Activated CD4-positive, alpha-beta T cell treated with anti-CD3 and anti-CD28 coated beads for 24 hours (primary cell): ENCODE measurements around the gene CALHM1.
"Not testable (repeated sequence)": the region's sequence is repeated elsewhere in the genome, so short reads cannot be mapped to it uniquely, and the experiment has no call there.

Source experiments
- DNase-seq, 2 donors: peaks; one replicate each; pipeline ENCODE4 v3.0.0-alpha.2; 2020; ENCODE audit warnings: low read depth in 2 of 2

CALHM1 gene

DNA sequence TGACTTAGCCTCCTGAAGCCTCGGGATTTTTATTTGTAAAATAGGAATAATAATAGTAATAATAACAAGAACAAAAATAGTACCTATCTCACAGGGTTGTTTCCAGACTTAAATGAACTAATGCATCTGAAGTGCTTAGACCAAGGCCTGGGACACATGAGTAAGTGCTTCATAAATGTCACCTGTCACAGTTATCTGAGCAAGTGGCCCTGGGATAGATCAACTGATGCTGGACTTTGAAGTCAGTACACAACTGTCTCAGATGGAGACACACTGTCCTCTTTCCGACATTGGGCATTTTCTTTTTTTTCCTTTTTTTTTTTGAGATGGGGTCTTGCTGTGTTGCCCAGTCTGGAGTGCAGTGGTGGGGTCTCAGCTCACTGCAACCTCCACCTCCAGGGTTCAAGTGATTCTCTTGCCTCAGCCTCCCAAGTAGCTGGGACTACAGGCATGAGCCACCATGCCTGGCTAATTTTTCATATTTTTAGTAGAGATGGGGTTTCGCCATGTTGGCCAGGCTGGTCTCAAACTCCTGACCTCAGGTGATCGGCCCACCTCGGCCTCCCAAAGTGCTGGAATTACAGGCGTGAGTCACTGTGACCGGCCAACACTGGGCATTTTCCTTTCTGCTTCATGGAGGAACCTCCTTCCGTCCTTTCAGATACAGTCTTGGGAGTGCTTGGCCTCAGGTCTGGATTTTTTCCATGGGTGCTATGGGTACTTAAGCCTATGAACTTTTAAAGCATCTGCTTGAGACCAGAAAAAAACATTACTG lies 28.1 kb upstream of the CALHM1 start:
- DNase-seq, result not testable (repeated sequence)

DNA sequence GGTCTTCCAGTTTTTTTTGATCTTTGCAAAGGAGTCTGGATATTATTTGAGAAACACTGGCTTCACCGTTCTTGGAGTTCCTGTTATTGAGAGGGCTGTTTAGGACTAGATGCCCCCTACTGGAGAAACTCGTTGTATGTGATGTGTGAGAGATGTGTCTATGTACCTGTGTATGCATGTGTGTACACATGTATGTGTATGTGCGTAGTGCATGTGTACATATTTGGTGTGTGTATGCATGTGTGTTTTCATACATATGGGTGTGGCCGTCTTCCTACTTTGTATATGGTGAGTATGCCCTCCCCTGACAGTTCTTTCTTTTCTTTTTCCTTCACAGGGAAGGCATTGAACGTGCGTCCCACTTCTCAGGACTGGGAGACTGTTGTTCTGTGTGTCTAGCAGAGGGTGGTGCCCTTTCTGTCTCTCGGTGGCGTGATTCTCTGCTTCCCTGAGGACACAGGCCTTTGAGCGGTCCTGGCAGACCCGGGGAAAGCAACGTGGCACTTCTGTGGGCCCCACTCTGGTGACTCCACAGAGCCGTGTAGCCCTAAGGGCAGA lies 23.4 kb upstream of the CALHM1 start:
- peak in 1 of 2 donors; percentile 24 for DNase-seq

DNA sequence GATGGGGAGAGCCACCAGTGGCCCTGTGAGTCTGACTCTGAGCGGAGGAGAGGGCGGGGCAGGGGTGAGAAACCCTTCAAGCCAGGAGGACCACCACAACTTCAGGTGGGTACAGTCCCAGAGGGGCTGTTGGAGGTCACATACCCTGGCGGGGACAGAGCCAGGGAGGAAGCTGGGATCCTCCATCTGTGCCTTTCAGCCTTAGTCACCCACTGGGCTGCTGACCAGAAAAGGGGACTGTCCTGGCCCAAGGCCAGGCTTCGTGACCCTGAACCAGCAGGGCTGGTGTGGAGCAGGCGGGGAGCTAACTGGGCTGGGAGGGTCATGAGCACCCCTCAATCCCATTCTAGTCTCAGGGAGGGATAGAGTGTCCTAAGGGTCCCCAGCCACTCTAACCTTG lies 21.8 kb upstream of the CALHM1 start:
- no peak for DNase-seq

GRCh38 chr10:103479135-103479534 lies 20.4 kb upstream of the CALHM1 start, which contains the start of gene CALHM3:
Gene CALHM3 (minus strand): TSS chr10:103479240. CDS start chr10:103479032, 208 bp downstream.
- no peak for DNase-seq

GRCh38 chr10:103478671-103479070 lies 20.0 kb upstream of the CALHM1 start:
- DNase-seq, result no peak

- DNase-seq, result no peak
These were observed 17.5 kb upstream of the CALHM1 start for GRCh38 chr10:103476046-103476768.

DNA sequence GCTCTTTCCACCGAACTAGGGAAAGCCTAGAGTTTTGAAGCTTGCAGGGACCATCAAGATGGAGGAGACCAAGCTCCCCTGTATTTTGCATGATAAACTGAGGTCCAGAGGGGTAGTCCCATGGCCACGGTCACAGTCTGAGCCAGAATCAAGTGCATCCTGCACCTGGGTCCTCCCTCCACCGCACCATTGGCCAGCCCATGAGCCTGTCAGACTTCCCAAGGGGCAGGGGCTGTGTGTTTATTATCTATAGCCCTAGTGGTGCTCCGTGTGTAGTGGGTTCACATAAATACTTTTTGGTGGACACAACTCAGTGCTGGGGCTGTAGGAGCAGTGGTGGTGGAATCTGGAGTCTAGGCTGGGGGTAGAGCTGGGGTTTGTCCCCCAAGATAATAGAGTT lies 16.7 kb upstream of the CALHM1 start:
- no peak for DNase-seq

DNA sequence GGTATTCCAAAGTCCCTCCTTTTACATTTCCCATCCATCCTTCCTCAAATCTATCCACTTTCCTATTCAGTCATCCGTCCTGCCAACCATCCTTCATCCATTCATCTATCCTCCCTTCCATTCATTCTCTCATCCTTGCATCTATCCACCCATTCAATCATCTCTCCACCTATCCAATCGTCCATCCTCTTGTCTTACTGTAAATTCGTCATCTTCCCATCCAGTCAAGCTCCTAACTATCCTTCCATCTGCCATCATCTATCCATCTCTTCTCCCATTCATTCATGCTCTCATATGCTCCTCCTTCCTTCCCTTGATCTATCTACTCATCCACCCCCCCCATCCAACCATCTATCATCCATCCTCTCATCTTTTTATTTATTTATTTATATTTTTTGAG lies 15.4 kb upstream of the CALHM1 start:
- no peak for DNase-seq

DNA sequence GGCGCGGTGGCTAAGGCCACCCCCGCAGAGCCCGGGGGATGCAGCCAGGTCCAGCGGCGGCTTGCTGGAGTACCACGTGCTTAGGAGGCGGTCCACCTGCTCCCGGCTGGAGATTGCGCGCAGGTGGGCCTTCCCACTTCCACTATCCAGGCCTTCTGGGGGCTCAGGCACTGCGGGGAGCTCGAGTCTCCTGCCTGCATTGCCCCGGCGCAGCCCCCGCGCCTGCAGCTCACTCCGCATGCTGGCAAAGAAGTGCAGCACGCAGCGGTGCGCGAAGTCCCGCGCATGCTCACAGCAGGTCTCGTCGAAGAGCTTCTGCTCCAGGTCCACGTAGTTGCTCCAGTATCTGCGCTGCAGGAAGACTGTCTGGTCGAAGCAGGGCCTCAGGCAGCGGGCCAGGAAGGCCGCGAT lies 14.6 kb upstream of the CALHM1 start:
- DNase-seq, result no peak

DNA sequence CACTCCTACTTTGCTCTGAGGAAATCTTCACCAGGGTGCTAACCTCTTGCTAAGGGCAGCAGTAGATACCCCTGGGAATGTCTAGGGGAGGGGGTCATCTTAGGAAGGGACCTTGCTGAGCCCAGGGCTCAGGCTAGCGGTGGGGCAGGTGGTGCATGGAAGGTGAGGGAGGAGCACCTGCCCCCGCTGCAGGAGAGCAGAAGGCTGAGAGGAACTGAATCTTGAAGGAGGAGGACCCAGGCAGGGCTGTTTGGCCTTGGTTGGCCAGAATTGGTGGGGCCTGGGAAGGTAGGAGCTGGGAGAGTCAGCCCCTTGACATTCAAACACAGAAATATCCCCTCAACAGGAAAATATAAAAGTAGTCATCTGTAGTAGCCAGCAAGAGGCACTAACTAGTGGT lies 13.3 kb upstream of the CALHM1 start:
- DNase-seq, result no peak

DNA sequence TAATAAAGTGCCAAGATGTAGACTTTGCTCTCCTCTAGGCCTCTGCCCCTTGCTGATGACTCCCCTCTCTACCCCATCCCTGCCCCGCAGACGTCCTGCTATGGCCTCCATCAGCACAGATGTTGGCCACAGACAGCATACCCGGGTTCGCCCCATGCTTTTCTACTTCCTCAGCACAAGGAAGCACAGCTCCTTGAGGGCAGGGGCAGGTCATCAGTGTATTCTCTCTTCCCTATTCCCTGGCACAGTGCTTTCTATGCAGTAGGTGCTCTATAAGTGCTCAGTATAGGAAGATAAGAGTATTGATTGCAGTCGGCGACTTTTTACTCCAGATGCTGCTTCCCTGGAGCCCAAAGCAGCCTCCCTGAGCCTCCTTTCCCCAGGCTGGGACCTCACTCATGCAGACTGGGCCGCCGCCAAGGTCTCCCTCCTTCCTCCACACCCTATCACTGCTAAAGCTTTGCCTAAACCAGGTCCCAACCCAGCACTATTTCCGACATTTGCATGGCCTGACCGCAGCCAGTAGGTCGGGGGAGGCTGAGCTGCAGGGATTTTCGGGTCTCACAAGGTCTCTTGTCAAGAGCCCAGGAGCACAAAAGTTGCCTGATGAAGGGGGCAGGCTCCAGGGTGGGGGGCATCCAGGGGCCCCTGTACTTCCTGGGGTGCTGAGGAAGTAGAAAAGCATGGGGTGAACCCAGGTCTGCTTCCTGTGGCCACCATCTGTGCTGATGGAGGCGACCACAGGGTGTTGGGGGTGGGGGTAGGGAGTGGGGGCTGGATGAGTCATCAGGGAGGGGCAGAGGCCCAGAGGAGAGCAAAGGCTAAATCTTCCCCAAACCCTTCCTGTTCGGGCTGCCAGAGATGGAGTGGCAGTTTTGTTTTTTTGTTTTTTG lies 12.3 kb upstream of the CALHM1 start:
- DNase-seq, result peak in 1 of 2 donors; percentile 37

DNA sequence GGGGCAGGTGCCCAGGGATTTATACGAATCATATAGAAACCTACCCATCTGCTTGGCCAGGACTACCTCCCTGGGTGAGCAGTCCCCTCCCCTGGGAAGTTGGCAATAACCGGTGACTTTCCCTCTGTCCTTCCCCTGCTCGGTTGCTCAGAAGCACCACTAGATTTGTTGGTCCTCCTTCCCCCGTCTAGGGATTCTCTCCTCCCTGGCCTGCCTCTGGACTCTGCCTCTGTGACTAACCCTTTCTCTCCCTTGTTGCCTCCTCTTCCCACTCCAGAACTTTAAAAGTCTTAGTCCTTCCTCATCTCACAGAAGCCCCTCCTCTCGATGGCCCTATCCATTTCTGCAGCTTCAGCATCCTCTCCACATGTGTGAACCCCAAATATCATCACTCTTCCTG lies 10.5 kb upstream of the CALHM1 start:
- DNase-seq, result no peak

- DNase-seq, result no peak
These were observed 8.7 kb upstream of the CALHM1 start for GRCh38 chr10:103467406-103467805.

- no peak for DNase-seq
These were observed 8.0 kb upstream of the CALHM1 start for GRCh38 chr10:103466734-103467133.

- no peak for DNase-seq
These were observed 6.9 kb upstream of the CALHM1 start for GRCh38 chr10:103465411-103466179.

DNA sequence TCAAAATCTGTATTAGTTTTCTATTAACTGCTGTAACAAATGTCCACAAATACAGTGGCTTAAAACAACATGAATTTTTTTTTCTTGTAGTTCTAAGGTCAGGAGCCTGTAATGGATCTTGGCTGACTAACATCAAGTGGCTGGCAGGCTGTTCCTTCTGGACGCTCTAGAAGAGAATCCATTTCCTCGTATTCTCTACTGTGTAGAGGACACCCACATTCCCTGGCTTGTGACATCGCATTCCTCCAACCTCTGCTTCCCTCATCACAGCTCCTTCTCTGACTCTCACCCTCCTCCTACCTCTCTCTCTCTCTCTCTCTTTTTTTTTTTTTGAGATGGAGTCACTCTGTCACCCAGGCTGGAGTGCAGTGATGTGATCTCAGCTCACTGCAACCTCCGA lies 4.8 kb upstream of the CALHM1 start:
- no peak for DNase-seq

DNA sequence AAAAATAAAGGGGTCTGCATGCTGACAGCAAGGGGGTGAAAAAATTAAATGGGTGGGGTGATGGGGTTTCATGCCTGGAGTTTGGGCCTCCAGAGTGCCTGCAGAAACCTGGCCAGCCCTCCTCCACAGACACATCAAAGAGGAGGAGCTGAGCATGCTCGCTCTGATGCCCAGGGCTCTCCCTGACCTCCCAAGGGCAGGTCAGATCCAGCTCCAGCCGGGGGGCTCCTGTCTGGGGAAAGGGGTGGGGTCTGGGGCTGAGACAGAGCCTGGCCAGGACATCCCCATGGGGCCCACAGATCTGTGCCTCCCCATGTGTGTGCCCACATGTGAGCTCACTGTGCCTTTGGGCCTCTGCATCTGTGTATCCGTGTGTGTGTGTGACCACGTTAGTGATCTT lies 915 bp upstream of the CALHM1 start:
- no peak for DNase-seq

GRCh38 chr10:103457896-103458583 lies 660 bp downstream of the CALHM1 start:
- DNase-seq, result no peak

GRCh38 chr10:103457176-103457712 lies 1.5 kb downstream of the CALHM1 start:
- no peak for DNase-seq

GRCh38 chr10:103456074-103456660 lies 2.5 kb downstream of the CALHM1 start:
- no peak for DNase-seq
